Fibroblast of lung (primary cell): ENCODE measurements around the gene TRIM41. TPM values are rescaled to one million over a fixed set of nuclear protein-coding genes. Genes with fewer than 3 reads are reported as not detected.

Source experiments
- DNase-seq, 2 donors: peaks; one replicate each; pipeline versions ENCODE4 v3.0.0 to v3.0.0-alpha.2; 2010; ENCODE audit warnings: low read depth in 2 of 2
- H2AFZ ChIP-seq: 2 replicates; pipeline ENCODE4 v1.5.1; 2012; ENCODE audit warnings: low read length, control low read depth, inconsistent platforms
- H3K27ac ChIP-seq: 2 replicates; pipeline ENCODE4 v1.5.1; 2011; ENCODE audit warnings: low read length, control low read depth; ENCODE audit not compliant: insufficient read depth
- H3K27me3 ChIP-seq: 2 replicates; pipeline ENCODE4 v1.5.1; 2011; ENCODE audit warnings: mild to moderate bottlenecking, low read length; ENCODE audit not compliant: control insufficient read depth, insufficient read depth
- H3K36me3 ChIP-seq: 2 replicates; pipeline ENCODE4 v1.5.1; 2011; ENCODE audit warnings: low read length; ENCODE audit not compliant: control insufficient read depth, insufficient read depth
- H3K4me1 ChIP-seq: 2 replicates; pipeline ENCODE4 v1.5.1; 2011; ENCODE audit warnings: low read length; ENCODE audit not compliant: control insufficient read depth, insufficient read depth; ENCODE audit errors: extremely low read depth
- H3K4me2 ChIP-seq: 2 replicates; pipeline ENCODE4 v1.5.1; 2011; ENCODE audit warnings: low read length, control low read depth; ENCODE audit not compliant: insufficient read depth; ENCODE audit errors: extremely low read depth
- H3K4me3 ChIP-seq, 4 experiments: fragments of 200-600 bp in 1 of 4; sonication (generic) in 1 of 4; replicated peaks in 1 of 4; 2 replicates each; pipeline ENCODE4 v1.5.1; 2011 to 2016; ENCODE audit warnings: low read length in 4 of 4, low read depth in 3 of 4, mild to moderate bottlenecking in 3 of 4, control low read depth in 2 of 4, inconsistent platforms in 1 of 4, mixed read lengths in 1 of 4; ENCODE audit not compliant: insufficient read depth in 1 of 4; ENCODE audit errors: control extremely low read depth in 1 of 4
- H3K79me2 ChIP-seq: 2 replicates; pipeline ENCODE4 v1.5.1; 2012; ENCODE audit warnings: mild to moderate bottlenecking, low read length, inconsistent platforms; ENCODE audit not compliant: control insufficient read depth, insufficient read depth
- H3K9ac ChIP-seq: 2 replicates; pipeline ENCODE4 v1.5.1; 2011; ENCODE audit warnings: mild to moderate bottlenecking, low read length, control low read depth; ENCODE audit not compliant: insufficient read depth
- H3K9me3 ChIP-seq: 2 replicates; pipeline ENCODE4 v1.5.1; 2012; ENCODE audit warnings: low read depth, low read length; ENCODE audit not compliant: control insufficient read depth, insufficient read depth
- H4K20me1 ChIP-seq: 2 replicates; pipeline ENCODE4 v1.5.1; 2011; ENCODE audit warnings: low read length; ENCODE audit not compliant: control insufficient read depth, insufficient read depth; ENCODE audit errors: extremely low read depth
- CTCF ChIP-seq, 2 donors: IDR thresholded peaks in 1 of 2; conservative IDR thresholded peaks in 1 of 2; 1 replicate in 1 of 2; 2 replicates in 1 of 2; pipeline ENCODE4 v1.5.1; 2011 to 2012; ENCODE audit warnings: low read length in 2 of 2, control low read depth in 1 of 2, inconsistent platforms in 1 of 2, low read depth in 1 of 2, mild to moderate bottlenecking in 1 of 2
- EZH2 ChIP-seq: IDR thresholded peaks from 2 replicates; pipeline ENCODE4 v1.5.1; 2012; ENCODE audit warnings: low read length, control low read depth, mild to moderate bottlenecking; ENCODE audit errors: missing control alignments
- polyA plus RNA-seq, 2 donors: library from polyadenylated mRNA; depleted of rRNA in 1 of 2; stranded (reverse) in 1 of 2; unstranded in 1 of 2; fragments of >200 nt; gene quantifications; 2 replicates each; pipeline ENCODE4 v1.2.1, GENCODE V29; 2011 to 2012; ENCODE audit warnings: missing spikeins in 1 of 2
- total RNA-seq: library from RNA; depleted of rRNA; stranded (reverse); fragments of >200 nt; gene quantifications from 2 replicates; pipeline ENCODE4 v1.2.1, GENCODE V29; 2014

Gene TRIM41
- total and polyA plus RNA-seq, 2 donors (not counting 1 experiment from before 2014, with no cell fraction given): 8.3 to 17.0 TPM

- Histone ChIP-seq H3K27ac (no peak overlapping the region), H3K4me1 (no peaks in the 10 kb centered on the region), H3K9ac (no peak overlapping the region)
Observed at GRCh38 chr5:181235323-181235688, 12.2 kb downstream of the TRIM41 start.

GRCh38 chr5:181235689-181236366 lies 12.7 kb downstream of the TRIM41 start:
- H3K36me3 ChIP-seq: peaks cover 28% of the 10 kb centered on the region
- TF ChIP-seq CTCF (conservative IDR thresholded peaks at IDR 0.05 in 1 of 2, IDR thresholded peaks at IDR 0.05 in 1 of 2; ENCODE audit: low read depth in 1 of 2, low read length in 2 of 2): no peak
- TF ChIP-seq EZH2: no peak
- no peak overlapping the region for H3K9ac ChIP-seq
- peaks cover 26% of the 10 kb centered on the region for H3K79me2 ChIP-seq
- H3K27ac ChIP-seq: no peak overlapping the region
- H3K4me2 ChIP-seq: no peak overlapping the region
- no peaks in the 10 kb centered on the region for H3K4me1 ChIP-seq
- no peak overlapping the region for H2AFZ ChIP-seq
- H3K27me3 ChIP-seq: no peaks in the 10 kb centered on the region
- no peak overlapping the region for H3K4me3 ChIP-seq
- no peaks in the 10 kb centered on the region for H3K9me3 ChIP-seq
- DNase-seq: no peak
- no peaks in the 10 kb centered on the region for H4K20me1 ChIP-seq

More at GRCh38 chr5:181235323-181235688, 12.2 kb downstream of the TRIM41 start:
- Histone ChIP-seq H2AFZ (no peak overlapping the region), H3K9me3 (no peaks in the 10 kb centered on the region), H3K36me3 (peaks cover 32% of the 10 kb centered on the region), H3K27me3 (no peaks in the 10 kb centered on the region), H3K79me2 (peaks cover 21% of the 10 kb centered on the region), H3K4me2 (no peak overlapping the region), H3K4me3 (no peak overlapping the region), H4K20me1 (no peaks in the 10 kb centered on the region)
- DNase-seq: no peak
- TF ChIP-seq CTCF (conservative IDR thresholded peaks at IDR 0.05 in 1 of 2, IDR thresholded peaks at IDR 0.05 in 1 of 2; ENCODE audit: low read depth in 1 of 2, low read length in 2 of 2) (no peak), EZH2 (no peak)

- Histone ChIP-seq H4K20me1 (no peaks in the 10 kb centered on the region), H3K27ac (no peak overlapping the region), H3K27me3 (no peaks in the 10 kb centered on the region), H3K79me2 (peaks cover 33% of the 10 kb centered on the region), H3K9ac (no peak overlapping the region), H2AFZ (no peak overlapping the region), H3K4me1 (peaks cover 3% of the 10 kb centered on the region), H3K4me3 (no peak overlapping the region), H3K36me3 (peaks cover 30% of the 10 kb centered on the region), H3K4me2 (no peak overlapping the region), H3K9me3 (no peaks in the 10 kb centered on the region)
- DNase-seq: no peak
- TF ChIP-seq EZH2: no peak
- no peak for TF ChIP-seq CTCF (conservative IDR thresholded peaks at IDR 0.05 in 1 of 2, IDR thresholded peaks at IDR 0.05 in 1 of 2; ENCODE audit: low read depth in 1 of 2, low read length in 2 of 2)
Observed at GRCh38 chr5:181236471-181236870, 13.4 kb downstream of the TRIM41 start.
